GM12878 (cell line): ENCODE results near the gene NPIPB12. TPM values are rescaled to one million over a fixed set of nuclear protein-coding genes. Genes with fewer than 3 reads are reported as not detected.

ENCODE experiments used
- polyA plus RNA-seq, 11 experiments: library from polyadenylated mRNA; depleted of rRNA in 4 of 11; unstranded in 6 of 11; stranded (reverse) in 5 of 11; fragments of >200 nt; fragmentation: Nextera tagmentation in 4 of 11; fragmentation: Illumina TruSeq in 1 of 11; extraction: Ambion mirVana in 4 of 11; extraction: Trizol in 1 of 11; gene quantifications; 1 replicate in 1 of 11; 2 replicates in 10 of 11; pipeline versions ENCODE4 v1.2.1 to v1.2.3, GENCODE V29; 2011 to 2016; ENCODE audit warnings: inconsistent platforms in 2 of 11, missing spikeins in 2 of 11, low read depth in 1 of 11
- small RNA-seq: library from RNA; depleted of rRNA; stranded (forward); fragments of <200 nt; gene quantifications from one replicate; pipeline ENCODE3, GENCODE V24; 2014
- total RNA-seq, 4 experiments: library from RNA; depleted of rRNA in 3 of 4; stranded (reverse); fragments of >200 nt in 3 of 4; fragmentation: Illumina TruSeq in 1 of 4; extraction: Trizol in 1 of 4; gene quantifications; 2 replicates each; pipeline versions ENCODE4 v1.2.1 to v1.2.3, GENCODE V29; 2013 to 2021

Gene NPIPB12
- total and polyA plus RNA-seq, 10 of the 15 experiments (the other 5 are each of a cell fraction or from before 2014, with no cell fraction given), result 1.4 to 36.5 (median 21.6) TPM

Small RNA genes within 50 kb of the gene (small RNA-seq; reads per million reads assigned to genes)
- gene AC133555.2, result not detected

Other genes starting within 250 kb of the NPIPB12 start
- 0.38 and 0.40 TPM in 2 replicates for gene NPIPB11, start 99.7 kb downstream of the NPIPB12 start, total RNA-seq (2014; rRNA removed)
- gene NPIPB11, start 99.7 kb downstream of the NPIPB12 start, total RNA-seq (2014; rRNA removed; fragmentation: Illumina TruSeq; extraction: Trizol), result 1.4 and 1.7 TPM in 2 replicates
- 2.1 and 2.7 TPM in 2 replicates for gene NPIPB11, start 99.7 kb downstream of the NPIPB12 start, total RNA-seq (2021)
- 1.3 and 2.4 TPM in 2 replicates for gene NPIPB11, start 99.7 kb downstream of the NPIPB12 start, polyA plus RNA-seq (2011; rRNA removed)
- 4.2 and 5.0 TPM in 2 replicates for gene NPIPB11, start 99.7 kb downstream of the NPIPB12 start, polyA plus RNA-seq (2014; fragmentation: Illumina TruSeq; extraction: Trizol)
- under 1 TPM; 0.16 to 0.53 TPM for gene NPIPB11, start 99.7 kb downstream of the NPIPB12 start, polyA plus RNA-seq (2014; fragmentation: Nextera tagmentation; extraction: Ambion mirVana)
- gene NPIPB11, start 99.7 kb downstream of the NPIPB12 start, polyA plus RNA-seq (2014; rRNA removed), result 4.8 and 5.5 TPM in 2 replicates
- gene NPIPB11, start 99.7 kb downstream of the NPIPB12 start, polyA plus RNA-seq (2016; fragmentation: Nextera tagmentation; extraction: Ambion mirVana), result 1 to 10 TPM; 2.1 to 2.3 TPM
- 56.1 and 58.3 TPM in 2 replicates for gene BOLA2, start 52.1 kb downstream of the NPIPB12 start, total RNA-seq (2014; rRNA removed)
- 12.7 and 14.1 TPM in 2 replicates for gene BOLA2, start 52.1 kb downstream of the NPIPB12 start, total RNA-seq (2014; rRNA removed; fragmentation: Illumina TruSeq; extraction: Trizol)
- 3.4 and 5.5 TPM in 2 replicates for gene BOLA2, start 52.1 kb downstream of the NPIPB12 start, total RNA-seq (2021)
- gene BOLA2, start 52.1 kb downstream of the NPIPB12 start, polyA plus RNA-seq (2011; rRNA removed), result 12.8 and 15.9 TPM in 2 replicates
- 8.0 and 9.8 TPM in 2 replicates for gene BOLA2, start 52.1 kb downstream of the NPIPB12 start, polyA plus RNA-seq (2014; fragmentation: Illumina TruSeq; extraction: Trizol)
- 10 to 100 TPM; 19.6 to 22.8 TPM for gene BOLA2, start 52.1 kb downstream of the NPIPB12 start, polyA plus RNA-seq (2014; fragmentation: Nextera tagmentation; extraction: Ambion mirVana)
- gene BOLA2, start 52.1 kb downstream of the NPIPB12 start, polyA plus RNA-seq (2014; rRNA removed), result 56.7 and 75.2 TPM in 2 replicates
- 10 to 100 TPM; 19.0 to 19.3 TPM for gene BOLA2, start 52.1 kb downstream of the NPIPB12 start, polyA plus RNA-seq (2016; fragmentation: Nextera tagmentation; extraction: Ambion mirVana)
- gene SLX1B, start 51.9 kb downstream of the NPIPB12 start, total RNA-seq (2014; rRNA removed), result 11.2 and 14.7 TPM in 2 replicates
- 15.9 and 19.6 TPM in 2 replicates for gene SLX1B, start 51.9 kb downstream of the NPIPB12 start, total RNA-seq (2014; rRNA removed; fragmentation: Illumina TruSeq; extraction: Trizol)
- 2.8 and 34.0 TPM in 2 replicates for gene SLX1B, start 51.9 kb downstream of the NPIPB12 start, total RNA-seq (2021)
- 1.7 and 14.4 TPM in 2 replicates for gene SLX1B, start 51.9 kb downstream of the NPIPB12 start, polyA plus RNA-seq (2011; rRNA removed)
- 4.0 and 6.9 TPM in 2 replicates for gene SLX1B, start 51.9 kb downstream of the NPIPB12 start, polyA plus RNA-seq (2014; fragmentation: Illumina TruSeq; extraction: Trizol)
- gene SLX1B, start 51.9 kb downstream of the NPIPB12 start, polyA plus RNA-seq (2014; fragmentation: Nextera tagmentation; extraction: Ambion mirVana), result 1 to 10 TPM; 1.6 to 5.5 TPM
- 14.1 and 24.1 TPM in 2 replicates for gene SLX1B, start 51.9 kb downstream of the NPIPB12 start, polyA plus RNA-seq (2014; rRNA removed)
- 10 to 100 TPM in 1 of 2 experiments, 1 to 10 TPM in 1; 6.0 to 20.3 TPM for gene SLX1B, start 51.9 kb downstream of the NPIPB12 start, polyA plus RNA-seq (2016; fragmentation: Nextera tagmentation; extraction: Ambion mirVana)
- not detected in 2 replicates for gene SULT1A4, start 46.5 kb downstream of the NPIPB12 start, total RNA-seq (2014; rRNA removed)
- gene SULT1A4, start 46.5 kb downstream of the NPIPB12 start, total RNA-seq (2014; rRNA removed; fragmentation: Illumina TruSeq; extraction: Trizol), result 0.28 and 0.72 TPM in 2 replicates
- 0.35 and 1.3 TPM in 2 replicates for gene SULT1A4, start 46.5 kb downstream of the NPIPB12 start, total RNA-seq (2021)
- 0.16 and 0.22 TPM in 2 replicates for gene SULT1A4, start 46.5 kb downstream of the NPIPB12 start, polyA plus RNA-seq (2011; rRNA removed)
- gene SULT1A4, start 46.5 kb downstream of the NPIPB12 start, polyA plus RNA-seq (2014; fragmentation: Illumina TruSeq; extraction: Trizol), result 0.63 TPM in 1 of 2 replicates, not detected in the other
- gene SULT1A4, start 46.5 kb downstream of the NPIPB12 start, polyA plus RNA-seq (2014; fragmentation: Nextera tagmentation; extraction: Ambion mirVana), result under 1 TPM; 0.13 to 0.23 TPM
- 0.72 TPM in 1 of 2 replicates, not detected in the other for gene SULT1A4, start 46.5 kb downstream of the NPIPB12 start, polyA plus RNA-seq (2014; rRNA removed)
- under 1 TPM in 1 of 2 experiments, not detected in 1; 0.29 TPM for gene SULT1A4, start 46.5 kb downstream of the NPIPB12 start, polyA plus RNA-seq (2016; fragmentation: Nextera tagmentation; extraction: Ambion mirVana)
- gene SPN, start 156.8 kb upstream of the NPIPB12 start, total RNA-seq (2014; rRNA removed), result 74.4 and 80.7 TPM in 2 replicates
- gene SPN, start 156.8 kb upstream of the NPIPB12 start, total RNA-seq (2014; rRNA removed; fragmentation: Illumina TruSeq; extraction: Trizol), result 54.1 and 57.4 TPM in 2 replicates
- gene SPN, start 156.8 kb upstream of the NPIPB12 start, total RNA-seq (2021), result 173 and 182 TPM in 2 replicates
- 45.4 and 134 TPM in 2 replicates for gene SPN, start 156.8 kb upstream of the NPIPB12 start, polyA plus RNA-seq (2011; rRNA removed)
- gene SPN, start 156.8 kb upstream of the NPIPB12 start, polyA plus RNA-seq (2014; fragmentation: Illumina TruSeq; extraction: Trizol), result 144 and 150 TPM in 2 replicates
- 10 to 100 TPM; 16.2 to 42.8 TPM for gene SPN, start 156.8 kb upstream of the NPIPB12 start, polyA plus RNA-seq (2014; fragmentation: Nextera tagmentation; extraction: Ambion mirVana)
- gene SPN, start 156.8 kb upstream of the NPIPB12 start, polyA plus RNA-seq (2014; rRNA removed), result 74.6 and 80.2 TPM in 2 replicates
- gene SPN, start 156.8 kb upstream of the NPIPB12 start, polyA plus RNA-seq (2016; fragmentation: Nextera tagmentation; extraction: Ambion mirVana), result 100 to 1,000 TPM; 105 to 108 TPM
- gene QPRT, start 172.8 kb upstream of the NPIPB12 start, total RNA-seq (2014; rRNA removed), result 32.1 and 36.4 TPM in 2 replicates
- gene QPRT, start 172.8 kb upstream of the NPIPB12 start, total RNA-seq (2014; rRNA removed; fragmentation: Illumina TruSeq; extraction: Trizol), result 15.6 and 16.4 TPM in 2 replicates
- gene QPRT, start 172.8 kb upstream of the NPIPB12 start, total RNA-seq (2021), result 34.8 and 35.7 TPM in 2 replicates
- gene QPRT, start 172.8 kb upstream of the NPIPB12 start, polyA plus RNA-seq (2011; rRNA removed), result 25.7 and 43.0 TPM in 2 replicates
- 19.2 and 19.9 TPM in 2 replicates for gene QPRT, start 172.8 kb upstream of the NPIPB12 start, polyA plus RNA-seq (2014; fragmentation: Illumina TruSeq; extraction: Trizol)
- gene QPRT, start 172.8 kb upstream of the NPIPB12 start, polyA plus RNA-seq (2014; fragmentation: Nextera tagmentation; extraction: Ambion mirVana), result 1 to 10 TPM; 2.7 to 6.9 TPM
- gene QPRT, start 172.8 kb upstream of the NPIPB12 start, polyA plus RNA-seq (2014; rRNA removed), result 30.1 and 31.3 TPM in 2 replicates
- gene QPRT, start 172.8 kb upstream of the NPIPB12 start, polyA plus RNA-seq (2016; fragmentation: Nextera tagmentation; extraction: Ambion mirVana), result 10 to 100 TPM; 31.4 to 34.7 TPM
- 12.4 and 13.3 TPM in 2 replicates for gene C16orf54, start 239.6 kb upstream of the NPIPB12 start, total RNA-seq (2014; rRNA removed)
- 5.8 and 5.9 TPM in 2 replicates for gene C16orf54, start 239.6 kb upstream of the NPIPB12 start, total RNA-seq (2014; rRNA removed; fragmentation: Illumina TruSeq; extraction: Trizol)
- gene C16orf54, start 239.6 kb upstream of the NPIPB12 start, total RNA-seq (2021), result 10.9 and 11.0 TPM in 2 replicates
- gene C16orf54, start 239.6 kb upstream of the NPIPB12 start, polyA plus RNA-seq (2011; rRNA removed), result 2.9 and 4.4 TPM in 2 replicates
- 4.1 and 5.2 TPM in 2 replicates for gene C16orf54, start 239.6 kb upstream of the NPIPB12 start, polyA plus RNA-seq (2014; fragmentation: Illumina TruSeq; extraction: Trizol)
- 1 to 10 TPM; 2.1 to 2.4 TPM for gene C16orf54, start 239.6 kb upstream of the NPIPB12 start, polyA plus RNA-seq (2014; fragmentation: Nextera tagmentation; extraction: Ambion mirVana)
- gene C16orf54, start 239.6 kb upstream of the NPIPB12 start, polyA plus RNA-seq (2014; rRNA removed), result 6.3 and 7.0 TPM in 2 replicates
- 1 to 10 TPM; 4.6 to 5.6 TPM for gene C16orf54, start 239.6 kb upstream of the NPIPB12 start, polyA plus RNA-seq (2016; fragmentation: Nextera tagmentation; extraction: Ambion mirVana)